Panc1 (cell line): ENCODE results near the gene HNRNPA1. TPM values are rescaled to one million over a fixed set of nuclear protein-coding genes. Genes with fewer than 3 reads are reported as not detected.
A peak's percentile ranks its signal among the peaks of the same experiment; 100 is the strongest.

ENCODE experiments used
- ATAC-seq: fragments of 200-7000 bp; cut with Tn5 transposase; 2 replicates; pipeline ENCODE4 v1.9.1; 2020; ENCODE audit warnings: mild to moderate bottlenecking, moderate library complexity
- BruUV-seq: library from RNA; stranded (reverse); fragments of 400-500 nt; replicated peaks from 2 replicates; lab custom pipeline; 2021; lab: Mats Ljungman, UMichigan
- CTCF ChIA-PET: fragments of 300-600 bp; sonication (Branson Sonifier 250); formaldehyde crosslinking; loops from one replicate; lab custom pipeline; 2022; ENCODE audit warnings: antibody characterized with exemption; lab: Charles Lee
- POLR2A ChIA-PET: fragments of 300-600 bp; sonication (Branson Sonifier 250); formaldehyde crosslinking; loops from one replicate; lab custom pipeline; 2022; ENCODE audit warnings: antibody characterized with exemption; lab: Charles Lee
- DNase-seq: peaks from one replicate; pipeline ENCODE4 v3.0.0-alpha.2; 2010; ENCODE audit warnings: low read depth, low spot score
- H3K27ac ChIP-seq: 2 replicates; pipeline ENCODE4 v1.5.1; 2011; ENCODE audit warnings: mild to moderate bottlenecking, low read length, inconsistent platforms
- H3K27me3 ChIP-seq: fragments of 200-500 bp; sonication (Bioruptor generic); 2 replicates; pipeline ENCODE4 v1.6.0; 2014; ENCODE audit warnings: low read length, inconsistent platforms; ENCODE audit not compliant: control insufficient read depth, insufficient read depth
- H3K36me3 ChIP-seq: fragments of 200-500 bp; sonication (Bioruptor generic); 2 replicates; pipeline ENCODE4 v1.5.1; 2014; ENCODE audit warnings: inconsistent platforms, mild to moderate bottlenecking, low read length, moderate library complexity; ENCODE audit not compliant: control insufficient read depth, insufficient read depth
- H3K4me1 ChIP-seq: 2 replicates; pipeline ENCODE4 v1.5.1; 2011; ENCODE audit warnings: inconsistent platforms, mild to moderate bottlenecking, low read length, moderate library complexity; ENCODE audit not compliant: control insufficient read depth, insufficient read depth
- H3K4me3 ChIP-seq, 2 experiments: 2 replicates each; pipeline ENCODE4 v1.5.1; 2011 to 2012; ENCODE audit warnings: low read depth in 2 of 2, low read length in 2 of 2, mild to moderate bottlenecking in 2 of 2, inconsistent platforms in 1 of 2, moderate library complexity in 1 of 2
- H3K9me3 ChIP-seq: fragments of 200-500 bp; sonication (Bioruptor generic); 2 replicates; pipeline ENCODE4 v1.5.1; 2014; ENCODE audit warnings: low read depth, mild to moderate bottlenecking, inconsistent platforms, low read length, moderate library complexity; ENCODE audit not compliant: control insufficient read depth, insufficient read depth
- CTCF ChIP-seq: fragments of 450-650 bp; IDR thresholded peaks from 2 replicates; pipeline ENCODE4 v1.5.1; 2017; ENCODE audit warnings: mild to moderate bottlenecking
- POLR2AphosphoS5 ChIP-seq: IDR thresholded peaks from 2 replicates; pipeline ENCODE4 v1.6.1; 2012; ENCODE audit warnings: mild to moderate bottlenecking, low read depth, low read length, moderate library complexity
- REST ChIP-seq, 2 experiments: IDR thresholded peaks; 2 replicates each; pipeline ENCODE4 v1.6.1; 2011 to 2012; ENCODE audit warnings: low read depth in 2 of 2, control low read depth in 1 of 2, low read length in 1 of 2, mild to moderate bottlenecking in 1 of 2, moderate library complexity in 1 of 2; ENCODE audit not compliant: insufficient read depth in 1 of 2
- SIN3A ChIP-seq: IDR thresholded peaks from 2 replicates; pipeline ENCODE4 v1.6.1; 2012; ENCODE audit warnings: low read depth, mild to moderate bottlenecking, low read length, moderate library complexity, borderline replicate concordance; ENCODE audit not compliant: insufficient read depth
- TCF7L2 ChIP-seq: IDR thresholded peaks from 2 replicates; pipeline ENCODE4 v1.6.1; 2011; ENCODE audit warnings: mild to moderate bottlenecking, low read depth, low read length, inconsistent platforms
- in situ Hi-C: cut with HindIII; loops from 2 replicates; pipeline ENCODE4 v1.10.0; 2016; ENCODE audit warnings: low sequenced_read_pairs, low pct_unique_long_range_greater_than_20kb
- intact Hi-C: fragments of 100-400 bp; cut with micrococcal nuclease; formaldehyde crosslinking; loops from one replicate; pipeline ENCODE4 v1.10.0; 2022; ENCODE audit not compliant: unreplicated experiment
- total RNA-seq: library from RNA; stranded (reverse); gene quantifications from one replicate; pipeline ENCODE4 v1.2.1, GENCODE V29; 2021; ENCODE audit not compliant: unreplicated experiment

Gene HNRNPA1
- total RNA-seq, 1 experiment from 2014 or later, result 689 TPM

GRCh38 chr12:54294953-54295566 is 14.5 kb downstream of the HNRNPA1 start:
- POLR2A ChIA-PET, result no interaction called here

More at GRCh38 chr12:54294953-54295566, 14.5 kb downstream of the HNRNPA1 start:
- no peak for TF ChIP-seq TCF7L2
- TF ChIP-seq REST (IDR thresholded peaks at IDR 0.05; ENCODE audit: insufficient read depth in 1 of 2, low read depth in 2 of 2, low read length in 1 of 2), result no peak
- TF ChIP-seq SIN3A, result no peak
- TF ChIP-seq CTCF, result no peak
- TF ChIP-seq POLR2AphosphoS5, result no peak
- Histone ChIP-seq H3K4me1 (no peaks in the 10 kb centered on the region; the same call in 1 of the 2 replicates), H3K27me3 (peaks cover 8% of the 10 kb centered on the region; the same call in 1 of the 2 replicates), H3K27ac (no peak overlapping the region), H3K9me3 (no peaks in the 10 kb centered on the region), H3K36me3 (no peaks in the 10 kb centered on the region), H3K4me3 (no peak overlapping the region)
- DNase-seq (no peak), ATAC-seq (peak; percentile 43)
- BruUV-seq, result no TSS peak
- in situ Hi-C loops, result no loop called here
- CTCF ChIA-PET, result interaction anchor here (2.7 kb wide), 1 partner anchor 29 kb away, joined by 23 read pairs; the partner anchor contains the start of gene COPZ1
- intact Hi-C loops, result no loop called here
